WTC11 (cell line): ENCODE data around the gene DHFR2. TPM values are rescaled to one million over a fixed set of nuclear protein-coding genes. Genes with fewer than 3 reads are reported as not detected.
"Not testable (repeated sequence)": the region's sequence is repeated elsewhere in the genome, so short reads cannot be mapped to it uniquely, and the experiment has no call there.

ENCODE experiments used
- ATAC-seq: fragments of 200-7000 bp; cut with Tn5 transposase; 2 replicates; pipeline ENCODE4 v1.10.0; 2021; ENCODE audit warnings: mild to moderate bottlenecking, moderate library complexity
- CTCF ChIA-PET: fragments of 300-600 bp; sonication (Branson Sonifier 250); formaldehyde crosslinking; loops from one replicate; lab custom pipeline; 2021; ENCODE audit warnings: antibody characterized with exemption; lab: Charles Lee
- POLR2A ChIA-PET: fragments of 350-600 bp; sonication (Branson Sonifier 250); formaldehyde crosslinking; loops from one replicate; lab custom pipeline; 2021; ENCODE audit warnings: antibody characterized with exemption; lab: Charles Lee
- DNase-seq: peaks from one replicate; pipeline ENCODE4 v3.0.0; 2021; ENCODE audit warnings: low spot score
- H3K27ac Mint-ChIP-seq: 2 replicates; pipeline ENCODE4 v1.8.0; 2021; ENCODE audit warnings: mixed read lengths
- H3K27me3 Mint-ChIP-seq: 2 replicates; pipeline ENCODE4 v1.8.0; 2021; ENCODE audit warnings: low read depth, mild to moderate bottlenecking, moderate library complexity, mixed read lengths
- H3K36me3 Mint-ChIP-seq: 2 replicates; pipeline ENCODE4 v1.8.0; 2021; ENCODE audit warnings: mixed read lengths
- H3K4me1 Mint-ChIP-seq: 2 replicates; pipeline ENCODE4 v1.8.0; 2022; ENCODE audit warnings: mixed read lengths
- H3K4me3 Mint-ChIP-seq: 2 replicates; pipeline ENCODE4 v1.8.0; 2021; ENCODE audit warnings: mild to moderate bottlenecking, moderate library complexity, mixed read lengths
- H3K9me3 Mint-ChIP-seq: 2 replicates; pipeline ENCODE4 v1.8.0; 2021; ENCODE audit warnings: mixed read lengths
- ATF3 ChIP-seq: sonication (generic); formaldehyde crosslinking; conservative IDR thresholded peaks from 2 replicates; pipeline ENCODE4 v1.8.1; 2022; ENCODE audit warnings: mild to moderate bottlenecking, missing genetic modification reagents
- ERG ChIP-seq: fragments of 250-450 bp; sonication (Bioruptor Pico); IDR thresholded peaks from 2 replicates; pipeline ENCODE4 v1.8.0; 2021; ENCODE audit warnings: mild to moderate bottlenecking
- FOXK1 ChIP-seq: sonication (generic); formaldehyde crosslinking; IDR thresholded peaks from 2 replicates; pipeline ENCODE4 v1.8.0; 2022; ENCODE audit warnings: mild to moderate bottlenecking, moderate library complexity, missing genetic modification reagents
- MLX ChIP-seq: sonication (generic); formaldehyde crosslinking; IDR thresholded peaks from 2 replicates; pipeline ENCODE4 v1.8.1; 2023; ENCODE audit warnings: mild to moderate bottlenecking, missing genetic modification reagents, moderate library complexity
- RELA ChIP-seq: sonication (generic); formaldehyde crosslinking; IDR thresholded peaks from 2 replicates; pipeline ENCODE4 v1.8.1; 2022; ENCODE audit warnings: missing genetic modification reagents, mild to moderate bottlenecking, borderline replicate concordance
- TEAD1 ChIP-seq: sonication (generic); formaldehyde crosslinking; IDR thresholded peaks from 2 replicates; pipeline ENCODE4 v1.8.0; 2022; ENCODE audit warnings: mild to moderate bottlenecking, missing genetic modification reagents
- TP53 ChIP-seq: sonication (generic); formaldehyde crosslinking; IDR thresholded peaks from 2 replicates; pipeline ENCODE4 v1.8.1; 2023; ENCODE audit warnings: mild to moderate bottlenecking, missing genetic modification reagents
- USF2 ChIP-seq: sonication (generic); formaldehyde crosslinking; IDR thresholded peaks from 2 replicates; pipeline ENCODE4 v1.8.1; 2023; ENCODE audit warnings: mild to moderate bottlenecking, missing genetic modification reagents, moderate library complexity
- ZBTB21 ChIP-seq: sonication (generic); formaldehyde crosslinking; IDR thresholded peaks from 2 replicates; pipeline ENCODE4 v1.8.1; 2023; ENCODE audit warnings: mild to moderate bottlenecking, missing genetic modification reagents, borderline replicate concordance
- ZNF138 ChIP-seq: sonication (generic); formaldehyde crosslinking; conservative IDR thresholded peaks from 2 replicates; pipeline ENCODE4 v1.8.1; 2022; ENCODE audit warnings: mild to moderate bottlenecking, moderate library complexity, missing genetic modification reagents
- ZNF416 ChIP-seq: fragments of 250-450 bp; sonication (Bioruptor Pico); IDR thresholded peaks from 2 replicates; pipeline ENCODE4 v1.9.0; 2021; ENCODE audit warnings: mild to moderate bottlenecking, inconsistent platforms
- ZNF423 ChIP-seq: fragments of 250-450 bp; sonication (Bioruptor Pico); IDR thresholded peaks from 2 replicates; pipeline ENCODE4 v2.1.2; 2022; ENCODE audit warnings: mild to moderate bottlenecking, moderate library complexity
- total RNA-seq: library from RNA; stranded (reverse); gene quantifications from 3 replicates; pipeline ENCODE4 v1.2.3, GENCODE V29; 2021
- TF ChIP-seq, protein P1 (sequence below): fragments of 250-450 bp; sonication (Bioruptor Pico); IDR thresholded peaks from 2 replicates; pipeline ENCODE4 v1.9.0; 2021; ENCODE audit warnings: moderate library complexity, mild to moderate bottlenecking, inconsistent platforms, borderline replicate concordance
- TF ChIP-seq, protein P2 (sequence below): sonication (generic); formaldehyde crosslinking; IDR thresholded peaks from 2 replicates; pipeline ENCODE4 v1.8.0; 2022; ENCODE audit warnings: mild to moderate bottlenecking, missing genetic modification reagents
- TF ChIP-seq, protein P3 (sequence below): fragments of 200-600 bp; IDR thresholded peaks from 2 replicates; pipeline ENCODE4 v1.8.0; 2022; ENCODE audit warnings: antibody characterized with exemption
- TF ChIP-seq, protein P4 (sequence below): sonication (generic); formaldehyde crosslinking; IDR thresholded peaks from 2 replicates; pipeline ENCODE4 v1.8.1; 2022; ENCODE audit warnings: mild to moderate bottlenecking, missing genetic modification reagents, moderate library complexity, borderline replicate concordance
- TF ChIP-seq, protein P5 (sequence below): sonication (generic); formaldehyde crosslinking; IDR thresholded peaks from 2 replicates; pipeline ENCODE4 v1.8.1; 2022; ENCODE audit warnings: mild to moderate bottlenecking, moderate library complexity, missing genetic modification reagents

Gene DHFR2
- total RNA-seq, 1 experiment from 2014 or later: 2.7 TPM

GRCh38 chr3:94110854-94111253 lies 48.1 kb upstream of the DHFR2 start:
- Mint-ChIP-seq H3K4me1 (peaks cover 6% of the 10 kb centered on the region), H3K9me3 (no peaks in the 10 kb centered on the region; the same call in 1 of the 2 replicates), H3K27ac (no peak overlapping the region)
- POLR2A ChIA-PET: no interaction called here
- TF ChIP-seq, protein P1, sequence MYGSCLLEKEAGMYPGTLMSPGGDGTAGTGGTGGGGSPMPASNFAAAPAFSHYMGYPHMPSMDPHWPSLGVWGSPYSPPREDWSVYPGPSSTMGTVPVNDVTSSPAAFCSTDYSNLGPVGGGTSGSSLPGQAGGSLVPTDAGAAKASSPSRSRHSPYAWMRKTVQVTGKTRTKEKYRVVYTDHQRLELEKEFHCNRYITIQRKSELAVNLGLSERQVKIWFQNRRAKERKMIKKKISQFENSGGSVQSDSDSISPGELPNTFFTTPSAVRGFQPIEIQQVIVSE (CRISPR knock-in tag): no peak
- TF ChIP-seq TP53 (CRISPR knock-in tag) (no peak), MLX (CRISPR knock-in tag) (no peak), TEAD1 (CRISPR knock-in tag) (no peak), ZNF423 (no peak), FOXK1 (CRISPR knock-in tag) (no peak), ZNF416 (no peak), ERG (CRISPR knock-in tag) (no peak)
- TF ChIP-seq, protein P2, sequence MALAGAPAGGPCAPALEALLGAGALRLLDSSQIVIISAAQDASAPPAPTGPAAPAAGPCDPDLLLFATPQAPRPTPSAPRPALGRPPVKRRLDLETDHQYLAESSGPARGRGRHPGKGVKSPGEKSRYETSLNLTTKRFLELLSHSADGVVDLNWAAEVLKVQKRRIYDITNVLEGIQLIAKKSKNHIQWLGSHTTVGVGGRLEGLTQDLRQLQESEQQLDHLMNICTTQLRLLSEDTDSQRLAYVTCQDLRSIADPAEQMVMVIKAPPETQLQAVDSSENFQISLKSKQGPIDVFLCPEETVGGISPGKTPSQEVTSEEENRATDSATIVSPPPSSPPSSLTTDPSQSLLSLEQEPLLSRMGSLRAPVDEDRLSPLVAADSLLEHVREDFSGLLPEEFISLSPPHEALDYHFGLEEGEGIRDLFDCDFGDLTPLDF (CRISPR knock-in tag): no peak
- TF ChIP-seq, protein P3, sequence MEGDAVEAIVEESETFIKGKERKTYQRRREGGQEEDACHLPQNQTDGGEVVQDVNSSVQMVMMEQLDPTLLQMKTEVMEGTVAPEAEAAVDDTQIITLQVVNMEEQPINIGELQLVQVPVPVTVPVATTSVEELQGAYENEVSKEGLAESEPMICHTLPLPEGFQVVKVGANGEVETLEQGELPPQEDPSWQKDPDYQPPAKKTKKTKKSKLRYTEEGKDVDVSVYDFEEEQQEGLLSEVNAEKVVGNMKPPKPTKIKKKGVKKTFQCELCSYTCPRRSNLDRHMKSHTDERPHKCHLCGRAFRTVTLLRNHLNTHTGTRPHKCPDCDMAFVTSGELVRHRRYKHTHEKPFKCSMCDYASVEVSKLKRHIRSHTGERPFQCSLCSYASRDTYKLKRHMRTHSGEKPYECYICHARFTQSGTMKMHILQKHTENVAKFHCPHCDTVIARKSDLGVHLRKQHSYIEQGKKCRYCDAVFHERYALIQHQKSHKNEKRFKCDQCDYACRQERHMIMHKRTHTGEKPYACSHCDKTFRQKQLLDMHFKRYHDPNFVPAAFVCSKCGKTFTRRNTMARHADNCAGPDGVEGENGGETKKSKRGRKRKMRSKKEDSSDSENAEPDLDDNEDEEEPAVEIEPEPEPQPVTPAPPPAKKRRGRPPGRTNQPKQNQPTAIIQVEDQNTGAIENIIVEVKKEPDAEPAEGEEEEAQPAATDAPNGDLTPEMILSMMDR: no peak
- TF ChIP-seq, protein P4, sequence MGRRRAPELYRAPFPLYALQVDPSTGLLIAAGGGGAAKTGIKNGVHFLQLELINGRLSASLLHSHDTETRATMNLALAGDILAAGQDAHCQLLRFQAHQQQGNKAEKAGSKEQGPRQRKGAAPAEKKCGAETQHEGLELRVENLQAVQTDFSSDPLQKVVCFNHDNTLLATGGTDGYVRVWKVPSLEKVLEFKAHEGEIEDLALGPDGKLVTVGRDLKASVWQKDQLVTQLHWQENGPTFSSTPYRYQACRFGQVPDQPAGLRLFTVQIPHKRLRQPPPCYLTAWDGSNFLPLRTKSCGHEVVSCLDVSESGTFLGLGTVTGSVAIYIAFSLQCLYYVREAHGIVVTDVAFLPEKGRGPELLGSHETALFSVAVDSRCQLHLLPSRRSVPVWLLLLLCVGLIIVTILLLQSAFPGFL (CRISPR knock-in tag): no peak
- TF ChIP-seq, all 79 proteins: peak for 0
- DNase-seq (no peak), ATAC-seq (no peak)
- Mint-ChIP-seq H3K36me3 (peaks cover 9% of the 10 kb centered on the region; the same call in 1 of the 2 replicates), H3K4me3 (no peak overlapping the region), H3K27me3 (no peaks in the 10 kb centered on the region)
- CTCF ChIA-PET: interaction anchor here (1.1 kb wide), 1 partner anchor 9 kb away, joined by 4 read pairs; no protein-coding TSS in a partner anchor

DNA sequence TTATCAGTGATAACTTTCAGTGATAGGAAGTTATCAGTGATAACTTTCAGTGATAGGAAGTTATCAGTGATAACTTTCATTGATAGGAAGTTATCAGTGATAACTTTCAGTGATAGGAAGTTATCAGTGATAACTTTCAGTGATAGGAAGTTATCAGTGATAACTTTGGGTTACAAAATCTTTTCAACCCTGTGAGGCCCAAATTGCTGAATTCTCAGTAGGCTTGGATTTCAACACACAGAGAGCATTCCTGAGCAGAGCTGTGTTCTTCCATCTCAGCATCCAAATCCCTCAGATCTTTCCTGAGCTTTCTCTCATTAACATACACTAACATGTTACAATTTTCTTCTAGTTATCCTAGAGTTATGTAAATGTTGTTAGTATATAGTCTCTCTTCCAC lies 47.5 kb upstream of the DHFR2 start:
- H3K36me3 Mint-ChIP-seq, H3K4me1 Mint-ChIP-seq, H3K27me3 Mint-ChIP-seq, H3K27ac Mint-ChIP-seq, POLR2A ChIA-PET, H3K4me3 Mint-ChIP-seq, DNase-seq, CTCF ChIA-PET, H3K9me3 Mint-ChIP-seq, ATAC-seq: not testable (repeated sequence)

- no peak for DNase-seq
- Mint-ChIP-seq H3K4me3 (no peak overlapping the region), H3K36me3 (no peaks in the 10 kb centered on the region), H3K27me3 (no peaks in the 10 kb centered on the region), H3K9me3 (no peaks in the 10 kb centered on the region)
- ATAC-seq: no peak
- TF ChIP-seq RELA (CRISPR knock-in tag): no peak
- no peak for TF ChIP-seq ZBTB21 (CRISPR knock-in tag)
- TF ChIP-seq ZNF138 (CRISPR knock-in tag): no peak
- no peak for TF ChIP-seq ATF3
- no peak for TF ChIP-seq ZNF416
- TF ChIP-seq, protein P5, sequence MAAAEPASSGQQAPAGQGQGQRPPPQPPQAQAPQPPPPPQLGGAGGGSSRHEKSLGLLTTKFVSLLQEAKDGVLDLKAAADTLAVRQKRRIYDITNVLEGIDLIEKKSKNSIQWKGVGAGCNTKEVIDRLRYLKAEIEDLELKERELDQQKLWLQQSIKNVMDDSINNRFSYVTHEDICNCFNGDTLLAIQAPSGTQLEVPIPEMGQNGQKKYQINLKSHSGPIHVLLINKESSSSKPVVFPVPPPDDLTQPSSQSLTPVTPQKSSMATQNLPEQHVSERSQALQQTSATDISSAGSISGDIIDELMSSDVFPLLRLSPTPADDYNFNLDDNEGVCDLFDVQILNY (CRISPR knock-in tag): no peak
- no peak for TF ChIP-seq USF2 (CRISPR knock-in tag)
- TF ChIP-seq, all 79 proteins: peak for 0
- no peaks in the 10 kb centered on the region for H3K4me1 Mint-ChIP-seq
- H3K27ac Mint-ChIP-seq: no peak overlapping the region
- ChIA-PET POLR2A (no interaction called here), CTCF (no interaction called here)
These were observed 43.6 kb upstream of the DHFR2 start for GRCh38 chr3:94106268-94106667.
